ENCODE results near the gene CHST15.

Gene CHST15

DNA sequence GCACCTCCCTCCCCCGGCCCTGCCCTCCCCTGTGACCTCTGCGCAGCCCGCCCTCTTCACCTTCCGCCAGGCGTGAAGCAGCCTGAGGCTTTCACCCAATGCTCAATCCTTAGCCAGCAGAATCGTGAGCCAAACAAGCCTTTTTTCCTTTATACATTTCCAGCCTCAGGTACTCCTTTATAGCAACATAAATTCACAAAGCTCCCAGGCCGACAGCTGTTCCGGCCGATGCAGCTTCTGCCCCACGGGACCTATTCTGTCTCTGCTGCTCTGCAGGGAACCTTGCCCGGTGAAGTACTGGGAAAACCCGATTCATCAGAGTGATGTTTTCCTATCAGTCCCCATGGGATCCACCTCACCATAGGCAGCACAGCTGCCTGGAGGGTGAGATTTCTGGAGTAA is 87.4 kb downstream of the CHST15 start:
- DNase-seq (ENCODE audit: low read depth), result no peak
- TF ChIP-seq, protein P1, sequence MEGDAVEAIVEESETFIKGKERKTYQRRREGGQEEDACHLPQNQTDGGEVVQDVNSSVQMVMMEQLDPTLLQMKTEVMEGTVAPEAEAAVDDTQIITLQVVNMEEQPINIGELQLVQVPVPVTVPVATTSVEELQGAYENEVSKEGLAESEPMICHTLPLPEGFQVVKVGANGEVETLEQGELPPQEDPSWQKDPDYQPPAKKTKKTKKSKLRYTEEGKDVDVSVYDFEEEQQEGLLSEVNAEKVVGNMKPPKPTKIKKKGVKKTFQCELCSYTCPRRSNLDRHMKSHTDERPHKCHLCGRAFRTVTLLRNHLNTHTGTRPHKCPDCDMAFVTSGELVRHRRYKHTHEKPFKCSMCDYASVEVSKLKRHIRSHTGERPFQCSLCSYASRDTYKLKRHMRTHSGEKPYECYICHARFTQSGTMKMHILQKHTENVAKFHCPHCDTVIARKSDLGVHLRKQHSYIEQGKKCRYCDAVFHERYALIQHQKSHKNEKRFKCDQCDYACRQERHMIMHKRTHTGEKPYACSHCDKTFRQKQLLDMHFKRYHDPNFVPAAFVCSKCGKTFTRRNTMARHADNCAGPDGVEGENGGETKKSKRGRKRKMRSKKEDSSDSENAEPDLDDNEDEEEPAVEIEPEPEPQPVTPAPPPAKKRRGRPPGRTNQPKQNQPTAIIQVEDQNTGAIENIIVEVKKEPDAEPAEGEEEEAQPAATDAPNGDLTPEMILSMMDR (conservative IDR thresholded peaks at IDR 0.05; ENCODE audit: low read length), result no peak
- H3K4me3 ChIP-seq (ENCODE audit: low read length), result no peak overlapping the region

- DNase-seq (ENCODE audit: low read depth), result no peak
- TF ChIP-seq, protein P1 (conservative IDR thresholded peaks at IDR 0.05; ENCODE audit: low read length), result no peak
- H3K4me3 ChIP-seq (ENCODE audit: low read length), result no peak overlapping the region
These were observed 88.3 kb downstream of the CHST15 start for GRCh38 chr10:124005091-124005490.

- TF ChIP-seq, protein P1 (conservative IDR thresholded peaks at IDR 0.05; ENCODE audit: low read length), result no peak
- H3K4me3 ChIP-seq (ENCODE audit: low read length), result no peak overlapping the region
- DNase-seq (ENCODE audit: low read depth), result no peak
These were observed 88.8 kb downstream of the CHST15 start for GRCh38 chr10:124004663-124005004.

GRCh38 chr10:124003871-124004662 is 89.3 kb downstream of the CHST15 start:
- H3K4me3 ChIP-seq (ENCODE audit: low read length), result no peak overlapping the region
- DNase-seq (ENCODE audit: low read depth), result no peak
- TF ChIP-seq, protein P1 (conservative IDR thresholded peaks at IDR 0.05; ENCODE audit: low read length), result no peak

DNA sequence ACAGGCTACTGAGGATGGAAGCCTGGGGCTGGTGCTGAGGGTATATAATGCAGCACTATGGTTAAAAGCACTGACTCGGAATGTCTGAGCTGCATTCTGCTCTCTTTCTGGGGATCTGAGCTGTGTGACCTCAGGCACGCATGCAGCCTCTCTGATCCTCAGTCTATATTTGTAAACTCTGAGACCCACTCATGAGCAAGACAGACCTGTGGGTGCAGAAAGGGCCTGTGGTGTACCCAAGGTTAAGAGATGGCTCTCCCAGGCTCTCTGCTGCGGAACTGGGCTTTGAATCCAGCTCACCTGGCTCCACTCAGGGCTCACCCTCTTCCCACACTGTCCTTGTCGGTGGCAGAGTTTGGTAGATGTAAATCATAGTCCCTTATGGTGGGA is 89.9 kb downstream of the CHST15 start:
- TF ChIP-seq, protein P1 (conservative IDR thresholded peaks at IDR 0.05; ENCODE audit: low read length), result no peak
- DNase-seq (ENCODE audit: low read depth), result no peak
- H3K4me3 ChIP-seq (ENCODE audit: low read length), result no peak overlapping the region

DNA sequence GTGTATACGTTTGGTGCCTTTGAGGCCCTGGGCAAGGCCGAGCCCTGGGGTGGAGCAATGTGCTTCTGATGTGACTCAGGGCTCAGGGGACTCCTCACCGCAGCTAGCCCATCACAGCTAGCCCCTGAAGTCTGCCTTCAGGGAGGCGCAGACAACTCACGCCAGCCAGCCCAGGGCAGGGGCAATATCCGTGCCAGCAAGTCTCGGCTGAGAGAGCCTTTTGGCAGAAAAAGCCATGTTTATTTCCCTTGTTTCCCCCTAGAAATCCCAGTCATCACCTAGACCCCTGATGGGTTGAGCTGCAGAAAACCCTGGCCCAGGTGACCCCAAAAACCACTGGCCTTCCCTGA is 90.4 kb downstream of the CHST15 start:
- TF ChIP-seq, protein P1 (conservative IDR thresholded peaks at IDR 0.05; ENCODE audit: low read length), result no peak

GRCh38 chr10:124002391-124003069 is 90.9 kb downstream of the CHST15 start:
- no peak for DNase-seq (ENCODE audit: low read depth)
- no peak overlapping the region for H3K4me3 ChIP-seq (ENCODE audit: low read length)
- TF ChIP-seq, protein P1 (conservative IDR thresholded peaks at IDR 0.05; ENCODE audit: low read length), result no peak

More for the DNA sequence above, 90.4 kb downstream of the CHST15 start:
- H3K4me3 ChIP-seq (ENCODE audit: low read length), result no peak overlapping the region
- DNase-seq (ENCODE audit: low read depth), result no peak
